Erythroblast (primary cell): ENCODE results near the gene CREB5.

Experiments used
- DNase-seq, 2 experiments: peaks; one replicate each; lab custom pipeline; 2025; lab: John Stamatoyannopoulos, UW
- GATA1 ChIP-seq: IDR thresholded peaks from 2 replicates; pipeline ENCODE4 v1.6.1; 2011; ENCODE audit warnings: low read depth, mild to moderate bottlenecking, control low read depth, low read length, moderate library complexity
- POLR2A ChIP-seq: IDR thresholded peaks from 2 replicates; pipeline ENCODE4 v1.6.1; 2011; ENCODE audit warnings: mild to moderate bottlenecking, low read length

Gene CREB5

DNA sequence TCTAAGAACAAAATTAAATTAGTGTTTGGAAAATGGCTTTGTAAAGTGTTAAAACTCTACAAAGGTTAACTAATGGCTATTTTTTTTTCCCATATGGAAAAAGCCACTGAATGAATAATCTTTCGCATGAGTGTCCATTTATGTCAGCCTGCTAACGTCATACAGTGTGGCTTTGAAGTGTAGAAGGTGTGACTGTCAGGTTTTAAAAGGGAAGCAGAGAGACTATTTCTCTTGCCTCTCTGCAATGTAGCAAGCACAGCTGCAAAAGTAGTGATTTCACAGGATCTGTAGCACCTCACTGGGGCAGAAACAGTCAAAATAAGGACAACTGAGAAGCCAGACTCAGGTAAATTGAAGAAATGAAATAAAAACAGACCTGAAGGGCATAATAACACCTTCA, 53.4 kb downstream of the CREB5 start:
- no peak for TF ChIP-seq GATA1
- no peak for TF ChIP-seq POLR2A
- no peak for DNase-seq

- TF ChIP-seq GATA1 (no peak), POLR2A (no peak)
- DNase-seq = no peak
These were observed 54.0 kb downstream of the CREB5 start for GRCh38 chr7:28466341-28466740.

DNA sequence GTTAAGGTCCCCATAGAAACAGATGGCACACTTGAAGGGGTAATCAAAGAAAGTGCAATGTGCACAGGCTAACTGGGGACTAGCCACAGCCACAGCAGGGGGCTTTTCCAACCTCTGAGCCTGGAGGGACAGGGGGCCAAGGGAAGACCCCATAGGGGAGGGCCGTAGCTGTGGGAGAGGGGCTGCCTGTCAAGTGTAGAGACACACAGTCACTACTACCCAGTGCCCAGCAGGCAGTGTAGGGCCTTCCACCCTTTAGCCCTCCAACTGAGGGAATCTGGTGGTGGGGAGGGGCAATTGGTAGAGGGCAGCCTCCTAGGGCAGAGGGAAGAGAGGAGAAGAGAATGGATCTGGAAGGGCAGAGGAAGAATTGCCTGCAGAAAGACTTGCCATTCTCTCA, 54.6 kb downstream of the CREB5 start:
- DNase-seq = no peak
- no peak for TF ChIP-seq POLR2A
- TF ChIP-seq GATA1 = no peak

DNA sequence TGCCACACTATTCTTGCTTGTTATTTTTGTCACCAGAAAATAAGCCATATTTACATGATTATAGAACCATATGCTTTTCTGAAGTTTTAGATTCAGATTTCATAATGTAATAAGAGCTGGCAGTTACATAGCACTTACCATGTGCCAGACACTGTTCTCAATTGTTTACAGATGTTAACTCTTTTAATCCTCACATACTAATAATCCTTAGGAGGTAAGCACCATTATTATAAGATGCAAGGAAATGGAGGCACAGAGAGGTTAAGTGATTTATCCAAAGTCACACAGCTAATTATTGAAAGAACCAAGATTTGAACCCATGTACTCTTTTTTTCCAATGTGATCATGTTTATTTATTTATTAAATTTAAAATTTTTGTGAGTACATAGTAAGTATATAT, 57.2 kb downstream of the CREB5 start:
- TF ChIP-seq GATA1 (no peak), POLR2A (no peak)
- DNase-seq = no peak

GRCh38 chr7:28470344-28470743, 58.0 kb downstream of the CREB5 start:
- DNase-seq = no peak
- no peak for TF ChIP-seq GATA1
- no peak for TF ChIP-seq POLR2A

DNA sequence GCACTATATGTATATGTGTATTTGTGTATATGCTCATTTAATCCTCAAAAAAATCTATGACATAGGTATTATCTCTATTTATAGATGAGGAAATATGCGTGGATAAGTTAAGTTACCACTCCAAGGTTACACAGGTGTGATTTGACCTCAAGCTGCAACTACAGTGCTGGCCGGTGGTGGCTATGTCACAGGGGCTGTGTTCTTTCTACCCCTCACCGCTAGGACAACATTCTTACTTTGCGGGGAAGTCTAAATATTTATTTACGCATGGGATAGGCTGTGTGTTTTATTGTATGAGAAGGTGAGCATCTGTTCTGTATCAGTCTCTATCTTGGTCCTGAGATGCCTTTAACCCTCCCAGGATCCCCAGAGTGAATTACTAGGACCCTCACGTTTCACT, 60.0 kb downstream of the CREB5 start:
- TF ChIP-seq POLR2A (no peak), GATA1 (no peak)

GRCh38 chr7:28473571-28474281, 61.4 kb downstream of the CREB5 start:
- TF ChIP-seq GATA1 = no peak
- no peak for TF ChIP-seq POLR2A
- no peak for DNase-seq

More for the DNA sequence above, 60.0 kb downstream of the CREB5 start:
- DNase-seq = no peak

- TF ChIP-seq POLR2A (no peak), GATA1 (no peak)
- DNase-seq = no peak
These were observed 61.9 kb downstream of the CREB5 start for GRCh38 chr7:28474282-28474638.

GRCh38 chr7:28474640-28475039, 62.3 kb downstream of the CREB5 start:
- DNase-seq = no peak
- TF ChIP-seq GATA1 (no peak), POLR2A (no peak)

GRCh38 chr7:28477041-28477442, 64.7 kb downstream of the CREB5 start:
- DNase-seq = no peak
- TF ChIP-seq POLR2A (no peak), GATA1 (no peak)

DNA sequence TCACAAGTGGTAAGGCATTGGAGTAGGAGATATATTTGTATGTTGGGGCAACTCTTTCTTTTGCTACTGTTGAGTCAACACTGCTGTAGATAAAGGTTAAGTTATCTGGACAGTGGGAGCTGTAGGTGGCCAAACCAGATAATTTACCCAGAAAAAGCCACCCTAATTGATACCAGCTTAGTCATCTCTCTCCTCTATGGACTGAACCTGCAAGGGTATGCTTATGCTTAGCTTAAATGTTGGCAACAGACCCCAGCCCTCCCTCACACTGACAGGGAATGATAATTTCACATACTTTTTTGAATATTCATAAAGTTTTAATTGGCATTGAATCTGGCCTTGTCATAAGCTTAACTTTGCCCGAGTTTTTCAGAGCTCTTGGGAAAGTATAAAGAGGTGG, 66.3 kb downstream of the CREB5 start:
- peak; percentile 67 to 87 for DNase-seq
- TF ChIP-seq GATA1 = no peak
- TF ChIP-seq POLR2A = no peak

GRCh38 chr7:28479507-28479947, 67.2 kb downstream of the CREB5 start:
- TF ChIP-seq POLR2A (no peak), GATA1 (no peak)
- DNase-seq = no peak

GRCh38 chr7:28480595-28480994, 68.3 kb downstream of the CREB5 start:
- TF ChIP-seq POLR2A (no peak), GATA1 (no peak)
- DNase-seq = no peak

DNA sequence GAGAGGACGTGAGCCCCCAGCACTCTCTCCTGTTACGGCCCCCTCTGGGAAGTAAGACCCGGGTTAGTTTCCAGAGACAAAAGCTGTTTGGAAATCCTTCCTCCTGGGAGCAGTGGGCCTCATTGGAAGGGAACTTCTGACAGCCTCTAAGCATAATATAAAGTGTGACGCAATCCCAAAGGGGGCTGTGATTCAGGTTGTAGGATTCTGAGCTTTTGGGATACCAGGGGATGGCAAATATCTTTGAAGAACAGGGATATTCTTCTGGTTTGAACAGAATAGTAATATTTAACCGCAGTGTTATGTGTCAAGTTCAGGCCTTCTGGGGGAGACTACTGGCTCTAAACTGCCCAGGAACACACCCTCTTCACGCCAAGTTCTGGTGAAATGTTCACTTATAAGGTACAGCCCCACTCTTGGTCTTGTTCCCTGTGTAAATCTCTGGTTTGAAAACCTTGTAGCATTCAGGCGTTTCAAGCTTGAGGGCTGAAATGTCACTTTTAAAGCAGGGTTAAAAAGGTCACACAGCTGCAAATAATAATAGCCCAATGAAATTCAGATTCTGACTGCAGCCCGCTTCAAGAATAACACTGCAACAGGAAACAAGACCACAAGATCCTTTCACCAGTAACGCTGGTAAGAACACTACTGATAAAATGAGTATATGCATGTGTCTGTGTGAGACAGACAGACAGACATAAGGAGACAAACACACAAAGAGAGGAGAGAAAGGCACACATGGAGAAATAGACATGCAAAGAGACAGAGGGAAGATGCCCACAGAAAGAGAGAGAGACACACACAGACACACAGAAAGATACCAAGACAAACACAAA, 69.0 kb downstream of the CREB5 start:
- no peak for DNase-seq

More for the DNA sequence above, 69.0 kb downstream of the CREB5 start:
- TF ChIP-seq POLR2A (no peak), GATA1 (no peak)
